Activated B cell treated with CpG ODN at 0.5 μM for 24 hours (primary cell): Measurements from ENCODE around the gene RFLNA. TPM values are rescaled to one million over a fixed set of nuclear protein-coding genes. Genes with fewer than 3 reads are reported as not detected.

Experiments
- ATAC-seq: fragments of 200-7000 bp; cut with Tn5 transposase; one replicate; pipeline ENCODE4 v1.10.0; 2021; ENCODE audit warnings: low read depth, mild to moderate bottlenecking, moderate library complexity
- CTCF ChIA-PET: fragments of 350-600 bp; sonication (Branson Sonifier 250); formaldehyde crosslinking; loops from one replicate; lab custom pipeline; 2021; ENCODE audit warnings: antibody characterized with exemption; lab: Charles Lee
- POLR2A ChIA-PET: fragments of 350-600 bp; sonication (Branson Sonifier 250); formaldehyde crosslinking; loops from one replicate; lab custom pipeline; 2021; ENCODE audit warnings: antibody characterized with exemption; lab: Charles Lee
- DNase-seq: peaks from one replicate; pipeline ENCODE4 v3.0.0; 2022
- H3K27ac Mint-ChIP-seq: one replicate; pipeline ENCODE4 v1.8.0; 2020; ENCODE audit warnings: mixed read lengths
- H3K27me3 Mint-ChIP-seq: one replicate; pipeline ENCODE4 v1.8.0; 2021; ENCODE audit warnings: mixed read lengths
- H3K36me3 Mint-ChIP-seq: one replicate; pipeline ENCODE4 v1.8.0; 2021; ENCODE audit warnings: low read depth, mixed read lengths
- H3K4me1 Mint-ChIP-seq: one replicate; pipeline ENCODE4 v1.8.0; 2021; ENCODE audit warnings: mixed read lengths
- H3K4me3 Mint-ChIP-seq: one replicate; pipeline ENCODE4 v1.8.0; 2020; ENCODE audit warnings: mild to moderate bottlenecking, mixed read lengths
- H3K9me3 Mint-ChIP-seq: one replicate; pipeline ENCODE4 v1.8.0; 2020; ENCODE audit warnings: mixed read lengths
- CTCF ChIP-seq: fragments of 200-600 bp; IDR thresholded peaks from one replicate; pipeline ENCODE4 v1.8.0; 2022; ENCODE audit warnings: antibody characterized with exemption, mild to moderate bottlenecking
- intact Hi-C: fragments of 100-400 bp; cut with micrococcal nuclease; formaldehyde crosslinking; loops from one replicate; pipeline ENCODE4 v1.15.1; 2024
- total RNA-seq: library from RNA; stranded (reverse); gene quantifications from 2 replicates; pipeline ENCODE4 v1.2.3, GENCODE V29; 2022

The RFLNA gene
- total RNA-seq, 1 donor from 2014 or later, result not detected

GRCh38 chr12:124348659-124349380, 53.9 kb downstream of the RFLNA start:
- Mint-ChIP-seq H3K4me3 (no peak overlapping the region), H3K4me1 (no peaks in the 10 kb centered on the region), H3K9me3 (no peaks in the 10 kb centered on the region), H3K27ac (no peak overlapping the region), H3K27me3 (no peaks in the 10 kb centered on the region), H3K36me3 (peaks cover 86% of the 10 kb centered on the region)
- ChIA-PET CTCF (interaction anchor here (0.6 to 2.3 kb wide), 5 partner anchors 51 to 418 kb away, joined by 3 to 6 read pairs (median 4); no protein-coding TSS in a partner anchor), POLR2A (no interaction called here)
- ATAC-seq (no peak), DNase-seq (no peak)
- TF ChIP-seq CTCF, result no peak
- intact Hi-C loops, result loop anchor here (1.0 to 5.0 kb wide), 4 partner anchors 332 to 422 kb away; no protein-coding TSS in a partner anchor

GRCh38 chr12:124350491-124350890, 55.6 kb downstream of the RFLNA start:
- H3K9me3 Mint-ChIP-seq, result no peaks in the 10 kb centered on the region
- no peaks in the 10 kb centered on the region for H3K4me1 Mint-ChIP-seq
- CTCF ChIA-PET, result no interaction called here
- intact Hi-C loops, result no loop called here
- H3K4me3 Mint-ChIP-seq, result no peak overlapping the region
- no peak for DNase-seq
- ATAC-seq, result no peak
- peaks cover 83% of the 10 kb centered on the region for H3K36me3 Mint-ChIP-seq
- POLR2A ChIA-PET, result no interaction called here
- H3K27ac Mint-ChIP-seq, result no peak overlapping the region
- TF ChIP-seq CTCF, result no peak
- no peaks in the 10 kb centered on the region for H3K27me3 Mint-ChIP-seq

GRCh38 chr12:124351422-124351821, 56.5 kb downstream of the RFLNA start:
- ChIA-PET POLR2A (no interaction called here), CTCF (no interaction called here)
- intact Hi-C loops, result no loop called here
- H3K4me3 Mint-ChIP-seq, result no peak overlapping the region
- H3K27me3 Mint-ChIP-seq, result no peaks in the 10 kb centered on the region
- H3K4me1 Mint-ChIP-seq, result no peaks in the 10 kb centered on the region
- no peak for ATAC-seq
- DNase-seq, result no peak
- H3K9me3 Mint-ChIP-seq, result no peaks in the 10 kb centered on the region
- H3K36me3 Mint-ChIP-seq, result peaks cover 83% of the 10 kb centered on the region
- TF ChIP-seq CTCF, result no peak
- H3K27ac Mint-ChIP-seq, result no peak overlapping the region

- Mint-ChIP-seq H3K4me3 (no peak overlapping the region), H3K36me3 (peaks cover 81% of the 10 kb centered on the region), H3K27me3 (no peaks in the 10 kb centered on the region), H3K4me1 (no peaks in the 10 kb centered on the region), H3K9me3 (no peaks in the 10 kb centered on the region), H3K27ac (no peak overlapping the region)
- ChIA-PET CTCF (interaction anchor here (1.1 kb wide), 1 partner anchor 373 kb away, joined by 3 read pairs; no protein-coding TSS in a partner anchor), POLR2A (no interaction called here)
- intact Hi-C loops, result no loop called here
- TF ChIP-seq CTCF, result no peak
- ATAC-seq (no peak), DNase-seq (no peak)
Measured at GRCh38 chr12:124352257-124352656, 57.4 kb downstream of the RFLNA start.

GRCh38 chr12:124352839-124353238, 57.9 kb downstream of the RFLNA start:
- DNase-seq (no peak), ATAC-seq (no peak)
- H3K4me3 Mint-ChIP-seq, result no peak overlapping the region
- POLR2A ChIA-PET, result no interaction called here
- CTCF ChIA-PET, result interaction anchor here (1.1 kb wide), 1 partner anchor 373 kb away, joined by 3 read pairs; no protein-coding TSS in a partner anchor
- intact Hi-C loops, result no loop called here
- no peaks in the 10 kb centered on the region for H3K27me3 Mint-ChIP-seq
- no peak for TF ChIP-seq CTCF
- H3K36me3 Mint-ChIP-seq, result peaks cover 81% of the 10 kb centered on the region
- H3K4me1 Mint-ChIP-seq, result no peaks in the 10 kb centered on the region
- H3K9me3 Mint-ChIP-seq, result no peaks in the 10 kb centered on the region
- no peak overlapping the region for H3K27ac Mint-ChIP-seq
